GM21825 (cell line): ENCODE data around the gene BZW1.
A peak's percentile ranks its signal among the peaks of the same experiment; 100 is the strongest.
"Not testable (repeated sequence)": the region's sequence is repeated elsewhere in the genome, so short reads cannot be mapped to it uniquely, and the experiment has no call there.

Source experiments
- ATAC-seq: cut with Tn5 transposase; IDR thresholded peaks from one replicate; pipeline ENCODE4 v1.9.1; 2021; ENCODE audit warnings: mild to moderate bottlenecking, moderate library complexity; ENCODE audit not compliant: unreplicated experiment

The BZW1 gene

GRCh38 chr2:200790185-200790584, 21.5 kb upstream of the BZW1 start:
- ATAC-seq, result no peak

- ATAC-seq, result no peak
These were observed 19.8 kb upstream of the BZW1 start for GRCh38 chr2:200791905-200792304.

GRCh38 chr2:200794143-200794542, 17.6 kb upstream of the BZW1 start:
- no peak for ATAC-seq

GRCh38 chr2:200795028-200795440, 16.7 kb upstream of the BZW1 start:
- ATAC-seq, result no peak

GRCh38 chr2:200796561-200796960, 15.1 kb upstream of the BZW1 start:
- ATAC-seq, result no peak

- no peak for ATAC-seq
These were observed 14.4 kb upstream of the BZW1 start for GRCh38 chr2:200797242-200797770.

- no peak for ATAC-seq
These were observed 13.2 kb upstream of the BZW1 start for GRCh38 chr2:200798514-200798913.

- no peak for ATAC-seq
These were observed 11.3 kb upstream of the BZW1 start for GRCh38 chr2:200800458-200800857.

GRCh38 chr2:200801431-200801830, 10.3 kb upstream of the BZW1 start:
- ATAC-seq, result not testable (repeated sequence)

GRCh38 chr2:200809506-200810251, 2.0 kb upstream of the BZW1 start:
- ATAC-seq, result no peak

- ATAC-seq, result no peak
These were observed 1.3 kb upstream of the BZW1 start for GRCh38 chr2:200810252-200810997.

GRCh38 chr2:200810998-200811332, 745 bp upstream of the BZW1 start:
- ATAC-seq, result no peak

GRCh38 chr2:200812122-200813022, 662 bp downstream of the BZW1 start:
- peak; percentile 51 for ATAC-seq

GRCh38 chr2:200814276-200814815, 2.6 kb downstream of the BZW1 start:
- no peak for ATAC-seq

- no peak for ATAC-seq
These were observed 3.2 kb downstream of the BZW1 start for GRCh38 chr2:200814917-200815316.

- ATAC-seq, result not testable (repeated sequence)
These were observed 7.0 kb downstream of the BZW1 start for GRCh38 chr2:200818732-200819131.

GRCh38 chr2:200820573-200821234, 9.0 kb downstream of the BZW1 start:
- no peak for ATAC-seq

GRCh38 chr2:200821686-200822245, 10.1 kb downstream of the BZW1 start:
- no peak for ATAC-seq

GRCh38 chr2:200828104-200828503, 16.4 kb downstream of the BZW1 start:
- ATAC-seq, result no peak
